DOHH2 (cell line): Measurements from ENCODE around the gene CELSR3.

Experiments used
- CTCF ChIP-seq: fragments of 200-600 bp; sonication (generic); IDR thresholded peaks from one replicate; pipeline ENCODE4 v1.5.1; 2014; ENCODE audit warnings: antibody characterized with exemption, mild to moderate bottlenecking, low read depth, low read length; ENCODE audit not compliant: poor library complexity, severe bottlenecking
- EZH2phosphoT487 ChIP-seq: fragments of 200-600 bp; sonication (generic); IDR thresholded peaks from 2 replicates; pipeline ENCODE4 v1.6.1; 2017; ENCODE audit warnings: borderline replicate concordance, mild to moderate bottlenecking, antibody characterized with exemption, low read length, moderate library complexity, mixed read lengths

GRCh38 chr3:48696601-48697000 lies 33.9 kb upstream of the CELSR3 start:
- TF ChIP-seq CTCF (no peak), EZH2phosphoT487 (no peak)
